ENCODE measurements around the gene LGALS3. TPM values are rescaled to one million over a fixed set of nuclear protein-coding genes. Genes with fewer than 3 reads are reported as not detected.

LGALS3 gene
- total RNA-seq, 1 donor from 2014 or later = 256 TPM

GRCh38 chr14:55130196-55130550 is 1.1 kb downstream of the LGALS3 start:
- DNase-seq (ENCODE audit: low spot score) = no peak

- no peak for DNase-seq (ENCODE audit: low spot score)
Measured at GRCh38 chr14:55131370-55132137, 2.5 kb downstream of the LGALS3 start.

GRCh38 chr14:55133416-55133815 is 4.4 kb downstream of the LGALS3 start:
- DNase-seq (ENCODE audit: low spot score) = no peak

- no peak for DNase-seq (ENCODE audit: low spot score)
Measured at GRCh38 chr14:55136241-55136640, 7.2 kb downstream of the LGALS3 start.

GRCh38 chr14:55136885-55137786 is 8.1 kb downstream of the LGALS3 start:
- DNase-seq (ENCODE audit: low spot score) = peak; percentile 58

- no peak for DNase-seq (ENCODE audit: low spot score)
Measured at GRCh38 chr14:55138091-55138490, 9.0 kb downstream of the LGALS3 start.

GRCh38 chr14:55139141-55139540 is 10.1 kb downstream of the LGALS3 start:
- DNase-seq (ENCODE audit: low spot score) = no peak

GRCh38 chr14:55139696-55140509 is 10.9 kb downstream of the LGALS3 start:
- no peak for DNase-seq (ENCODE audit: low spot score)

GRCh38 chr14:55141825-55142224 is 12.8 kb downstream of the LGALS3 start:
- no peak for DNase-seq (ENCODE audit: low spot score)

GRCh38 chr14:55142466-55142865 is 13.4 kb downstream of the LGALS3 start:
- DNase-seq (ENCODE audit: low spot score) = no peak

GRCh38 chr14:55146425-55146824 is 17.4 kb downstream of the LGALS3 start:
- no peak for DNase-seq (ENCODE audit: low spot score)

GRCh38 chr14:55151601-55152000 is 22.5 kb downstream of the LGALS3 start:
- DNase-seq (ENCODE audit: low spot score) = no peak

- DNase-seq (ENCODE audit: low spot score) = no peak
Measured at GRCh38 chr14:55152052-55152753, 23.2 kb downstream of the LGALS3 start.

- DNase-seq (ENCODE audit: low spot score) = no peak
Measured at GRCh38 chr14:55153951-55154350, 24.9 kb downstream of the LGALS3 start.

- DNase-seq (ENCODE audit: low spot score) = no peak
Measured at GRCh38 chr14:55157080-55157479, 28.0 kb downstream of the LGALS3 start.

GRCh38 chr14:55158412-55158811 is 29.4 kb downstream of the LGALS3 start:
- no peak for DNase-seq (ENCODE audit: low spot score)

GRCh38 chr14:55160989-55161388 is 31.9 kb downstream of the LGALS3 start:
- DNase-seq (ENCODE audit: low spot score) = no peak

GRCh38 chr14:55170526-55170925 is 41.5 kb downstream of the LGALS3 start:
- no peak for DNase-seq (ENCODE audit: low spot score)

GRCh38 chr14:55180006-55180405 is 51.0 kb downstream of the LGALS3 start:
- DNase-seq (ENCODE audit: low spot score) = no peak

- DNase-seq (ENCODE audit: low spot score) = no peak
Measured at GRCh38 chr14:55180434-55180833, 51.4 kb downstream of the LGALS3 start.

GRCh38 chr14:55188686-55189295 is 59.7 kb downstream of the LGALS3 start:
- no peak for DNase-seq (ENCODE audit: low spot score)
